Left hindlimb (tissue), 1 donor: ENCODE data around the gene MCM3AP.
"Not testable (repeated sequence)": the region's sequence is repeated elsewhere in the genome, so short reads cannot be mapped to it uniquely, and the experiment has no call there.

Experiments
- DNase-seq: peaks from one replicate; pipeline ENCODE4 v3.0.0-alpha.2; 2018

Gene MCM3AP

DNA sequence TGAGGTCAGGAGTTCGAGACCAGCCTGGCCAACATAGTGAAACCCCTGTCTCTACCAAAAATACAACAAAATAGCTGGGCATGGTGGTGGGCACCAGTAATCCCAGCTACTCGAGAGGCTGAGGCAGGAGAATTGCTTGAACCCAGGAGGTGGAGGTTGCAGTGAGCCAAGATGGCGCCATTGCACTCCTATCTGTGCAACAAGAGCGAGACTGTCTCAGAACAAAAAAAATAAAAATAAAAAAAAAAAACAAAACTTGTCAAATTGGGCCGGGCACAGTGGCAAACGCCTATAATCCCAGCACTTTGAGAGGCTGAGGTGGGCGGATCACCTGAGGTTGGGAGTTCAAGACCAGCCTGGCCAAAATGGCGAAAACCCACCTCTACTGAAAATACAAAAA is 24.8 kb upstream of the MCM3AP start:
- not testable (repeated sequence) for DNase-seq

- no peak for DNase-seq
Observed at GRCh38 chr21:46308431-46308830, 23.0 kb upstream of the MCM3AP start.

GRCh38 chr21:46307625-46308024 is 22.2 kb upstream of the MCM3AP start:
- no peak for DNase-seq

GRCh38 chr21:46304955-46305354 is 19.5 kb upstream of the MCM3AP start:
- no peak for DNase-seq

DNA sequence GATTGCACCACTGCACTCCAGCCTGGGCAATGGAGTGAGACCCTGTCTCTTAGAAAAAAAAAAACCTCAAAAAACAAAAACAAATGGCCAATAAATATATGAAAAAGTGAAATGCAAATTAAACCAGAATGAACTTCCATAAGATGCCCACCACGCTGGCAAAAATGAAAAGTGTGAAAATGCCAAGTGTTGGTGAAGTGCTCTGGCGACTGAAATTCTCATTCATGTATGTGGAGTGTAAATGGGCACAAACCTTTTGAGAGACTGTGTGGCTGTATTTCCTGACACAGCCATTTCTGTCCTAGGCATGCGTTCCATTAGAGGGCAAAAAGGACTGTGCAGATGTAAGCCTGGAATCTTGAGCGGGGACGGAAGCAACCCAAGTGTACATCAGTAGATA is 19.0 kb upstream of the MCM3AP start:
- DNase-seq = no peak

DNA sequence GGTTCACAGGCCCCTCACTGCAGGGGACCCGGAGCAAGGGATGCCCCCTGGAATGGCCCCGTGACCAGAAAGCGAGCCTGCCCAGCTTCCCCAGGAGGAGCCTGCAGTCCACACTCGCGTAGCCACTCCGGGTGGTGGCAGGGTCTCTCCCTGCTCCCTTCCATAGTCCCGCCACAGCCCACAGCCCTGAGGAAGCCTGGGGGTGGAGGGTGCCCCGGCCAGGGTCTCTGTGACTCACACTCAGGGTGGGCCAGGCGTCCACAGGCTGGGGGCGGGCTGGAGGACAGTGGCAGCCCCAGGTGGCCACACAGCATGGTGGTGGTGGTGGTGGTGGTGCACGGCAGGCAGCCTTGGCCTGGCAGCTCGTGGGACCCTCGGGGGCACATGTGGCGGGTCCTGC is 16.3 kb upstream of the MCM3AP start:
- no peak for DNase-seq

DNA sequence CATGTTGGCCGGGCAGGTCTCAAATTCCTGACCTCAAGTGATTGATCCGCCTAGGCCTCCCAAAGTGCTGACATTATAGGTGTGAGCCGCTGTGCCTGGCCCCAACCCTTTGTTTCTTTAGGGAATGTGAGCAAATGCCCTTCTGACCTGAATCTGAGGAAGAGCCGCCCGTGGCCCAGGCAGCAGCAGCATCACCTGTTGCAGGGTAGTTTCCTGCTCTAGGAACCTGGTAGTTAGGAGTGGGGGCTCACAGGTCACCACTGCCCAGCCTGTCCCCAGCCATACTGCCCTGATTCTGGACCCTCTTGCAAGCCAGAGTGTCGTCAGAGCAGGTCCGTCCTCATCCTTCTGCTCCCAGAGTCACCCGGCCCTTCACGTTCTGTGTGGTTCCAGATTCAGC is 13.8 kb upstream of the MCM3AP start:
- no peak for DNase-seq

- DNase-seq = peak; percentile 59
Observed at GRCh38 chr21:46297338-46298271, 12.2 kb upstream of the MCM3AP start.

DNA sequence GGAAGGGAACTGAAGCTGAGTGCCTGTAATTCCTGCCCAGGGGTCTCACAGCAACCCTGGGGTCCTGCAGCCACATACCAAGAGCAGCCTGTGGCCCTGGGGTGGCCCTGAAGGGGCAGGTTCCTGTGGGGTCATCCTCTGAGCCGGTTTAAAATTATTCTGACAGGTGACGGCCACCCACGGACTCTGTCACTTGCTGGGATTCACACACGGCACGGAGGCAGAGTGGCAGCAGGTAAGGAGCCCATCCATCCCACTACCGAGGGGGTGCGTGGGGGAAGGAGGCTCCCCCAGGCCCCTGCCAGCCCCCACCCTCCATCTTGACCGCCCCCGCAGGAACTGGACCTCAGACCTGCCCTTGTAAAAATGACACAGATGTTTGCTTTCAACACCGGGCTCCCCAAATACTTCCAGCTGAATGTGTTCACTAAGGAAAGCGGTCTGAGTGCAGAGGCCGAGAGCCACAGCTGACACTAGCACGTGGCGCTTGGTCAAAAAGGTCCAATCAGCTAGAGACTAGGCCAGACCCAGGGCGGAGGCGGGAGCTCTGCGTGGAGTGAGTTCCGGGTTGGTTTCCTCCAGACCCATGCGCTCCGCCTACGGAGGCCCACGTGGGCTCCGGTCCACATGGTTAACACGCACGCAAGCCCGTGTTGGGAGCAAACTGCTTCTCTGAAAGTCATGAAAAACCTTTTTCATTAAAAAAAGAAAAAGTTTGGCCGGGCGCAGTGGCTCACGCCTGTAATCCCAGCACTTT is 10.8 kb upstream of the MCM3AP start:
- peak; percentile 89 for DNase-seq

DNA sequence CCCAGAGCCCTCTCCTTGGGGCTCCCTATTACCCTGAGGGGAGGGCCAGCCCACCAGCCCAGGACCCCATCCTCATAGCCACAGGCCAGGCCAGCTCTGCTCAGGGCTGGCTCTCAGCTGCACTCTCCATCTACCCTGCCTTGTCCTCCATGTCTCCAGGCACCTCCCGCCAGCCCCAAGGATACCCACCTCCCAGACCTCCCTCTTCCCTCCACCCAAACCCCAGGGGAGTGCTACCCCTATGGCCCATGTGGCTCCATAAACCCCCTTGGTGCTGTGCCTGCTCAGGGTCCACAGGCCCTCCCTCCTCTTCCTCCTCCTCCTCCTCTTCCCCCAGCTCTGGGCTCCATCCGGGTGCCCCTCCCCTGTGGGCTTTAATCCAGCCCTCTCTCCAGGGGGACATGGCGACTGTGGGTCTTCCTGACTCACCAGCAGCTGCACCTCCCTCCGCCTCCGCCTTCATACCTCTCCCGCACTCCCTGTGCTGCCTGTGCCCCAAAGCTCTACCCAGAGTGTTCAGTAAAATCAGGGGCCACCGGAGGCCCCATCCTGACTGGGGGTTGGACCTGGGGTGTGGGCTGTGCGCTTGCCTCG is 9.9 kb upstream of the MCM3AP start:
- DNase-seq = no peak

- peak; percentile 49 for DNase-seq
Observed at GRCh38 chr21:46294647-46295176, 9.3 kb upstream of the MCM3AP start.

GRCh38 chr21:46291561-46291960 is 6.2 kb upstream of the MCM3AP start:
- DNase-seq = no peak

DNA sequence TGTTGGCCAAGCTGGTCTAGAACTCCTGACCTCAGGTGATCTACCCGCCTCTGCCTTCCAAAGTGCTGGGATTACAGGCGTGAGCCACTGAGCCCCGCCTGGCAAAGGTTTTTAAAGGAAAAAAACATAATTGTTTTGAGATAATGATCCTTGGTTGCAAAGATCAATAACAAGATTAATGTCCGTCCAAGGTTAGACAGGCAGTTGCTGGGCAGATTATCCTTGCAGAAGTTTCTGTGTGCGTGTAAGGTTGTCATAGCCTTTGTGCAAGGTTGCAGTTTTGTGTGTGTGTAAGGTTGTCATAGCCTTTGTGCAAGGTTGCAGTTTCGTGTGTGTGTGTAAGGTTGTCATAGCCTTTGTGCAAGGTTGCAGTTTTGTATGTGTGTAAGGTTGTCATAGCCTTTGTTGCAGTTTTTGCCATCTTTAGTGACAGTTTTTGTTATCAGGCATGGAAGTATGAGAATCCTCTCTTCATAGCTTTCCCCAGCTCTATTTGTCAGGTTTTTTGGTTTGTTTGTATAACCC is 4.3 kb upstream of the MCM3AP start:
- no peak for DNase-seq

- no peak for DNase-seq
Observed at GRCh38 chr21:46287541-46287940, 2.1 kb upstream of the MCM3AP start.

- no peak for DNase-seq
Observed at GRCh38 chr21:46286648-46287002, 1.2 kb upstream of the MCM3AP start.

DNA sequence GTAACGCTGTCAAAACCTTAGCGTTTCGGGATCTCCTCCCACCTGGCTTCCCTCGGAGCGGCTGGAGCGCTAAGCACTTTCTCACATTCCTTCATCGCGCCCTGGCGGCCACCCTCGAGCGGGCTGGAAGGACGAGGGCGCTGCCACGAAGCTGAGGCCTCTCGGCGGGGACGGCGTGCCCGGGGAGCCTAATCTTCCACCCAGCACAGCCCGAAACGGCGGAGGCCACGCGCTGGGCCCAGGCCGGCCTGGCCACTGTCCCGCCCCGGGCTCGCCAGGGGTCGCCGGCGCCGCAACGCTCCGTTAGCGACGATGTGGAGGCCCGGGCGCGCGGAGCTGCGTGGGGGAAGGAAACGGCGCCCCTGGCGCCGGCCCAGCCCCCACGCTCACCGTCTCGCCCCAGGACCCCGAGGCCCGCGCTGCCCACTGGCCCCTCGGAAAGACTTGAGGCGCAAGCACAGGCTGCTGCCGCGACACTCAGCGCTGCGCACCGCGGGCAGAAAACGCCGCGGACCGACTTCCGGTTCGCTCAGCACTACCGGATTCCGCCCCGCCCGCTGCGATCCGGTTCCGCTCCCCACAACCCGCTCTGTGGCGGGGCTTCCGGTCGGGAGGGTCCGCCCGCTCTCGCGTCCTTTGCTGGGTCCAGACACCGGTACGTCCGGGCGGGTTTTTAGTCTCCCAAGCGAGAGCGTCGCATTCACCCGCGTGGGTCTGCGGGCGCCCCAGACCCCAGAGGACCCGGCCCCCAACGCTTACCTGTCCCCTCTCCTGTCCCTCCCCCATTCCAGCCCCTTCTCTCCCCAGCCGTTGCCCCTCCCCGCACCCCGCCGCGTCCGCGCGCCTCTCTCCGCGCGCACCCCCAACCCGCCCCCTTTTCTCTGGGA is 593 bp upstream of the MCM3AP start, which contains the start of gene YBEY:
YBEY (plus strand) TSS at position 582 of the 887 bp plus-strand sequence. CDS start 572 bp downstream, outside the sequence.
- peak; percentile 94 for DNase-seq

GRCh38 chr21:46284733-46285132 is 678 bp downstream of the MCM3AP start:
- DNase-seq = no peak

GRCh38 chr21:46284077-46284644 is 1.2 kb downstream of the MCM3AP start:
- no peak for DNase-seq

DNA sequence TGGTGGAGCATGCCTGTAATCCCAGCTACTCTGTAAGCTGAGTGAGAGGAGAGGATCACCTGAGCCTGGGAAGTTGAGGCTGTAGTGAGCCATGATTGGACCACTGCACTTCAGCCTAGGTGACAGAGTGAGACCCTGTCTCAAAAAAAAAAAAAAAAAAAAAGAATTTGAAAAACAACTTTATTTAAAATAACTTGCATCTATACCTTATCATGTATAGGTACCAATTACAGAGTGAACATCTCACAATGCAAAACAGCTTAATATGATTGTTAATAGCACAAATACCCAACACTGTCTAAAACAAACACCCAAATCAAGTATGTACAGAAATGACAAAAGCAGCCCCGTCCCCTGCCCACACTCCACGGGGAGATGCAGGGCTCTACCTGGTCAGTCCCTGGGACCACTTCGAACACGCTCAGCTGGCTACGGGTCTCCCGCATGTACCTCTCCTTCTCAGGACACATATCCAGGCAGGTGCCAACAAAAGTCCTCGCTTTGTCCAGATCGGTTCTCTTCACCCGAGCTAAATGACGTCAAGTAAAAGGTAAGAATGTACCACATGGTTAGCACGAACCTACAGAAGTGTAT is 10.5 kb downstream of the MCM3AP start:
- DNase-seq = no peak

DNA sequence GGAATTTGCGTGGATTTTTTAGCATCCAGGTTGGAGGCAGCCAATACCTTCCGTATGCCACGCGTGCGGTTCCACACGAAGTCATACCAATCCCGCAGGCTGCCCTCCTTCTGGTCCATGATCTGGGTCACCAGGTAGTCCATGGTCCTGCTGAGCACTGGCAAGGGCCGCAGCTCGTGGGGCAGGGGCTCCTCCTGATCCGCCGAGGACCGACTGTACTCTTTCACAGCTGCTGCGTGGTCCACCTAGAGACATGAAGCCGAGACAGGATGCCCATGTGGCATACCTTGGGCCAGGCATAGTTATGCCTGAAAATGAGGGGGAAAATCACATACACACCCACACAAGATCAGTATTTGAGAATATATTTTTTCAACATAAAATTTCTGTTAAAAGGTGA is 12.1 kb downstream of the MCM3AP start:
- no peak for DNase-seq

- DNase-seq = no peak
Observed at GRCh38 chr21:46269466-46269865, 15.9 kb downstream of the MCM3AP start.
